Suppressor macrophage treated with lipopolysaccharide for 4 hours (primary cell): Measurements from ENCODE around the gene OAS3.

ENCODE experiments used
- DNase-seq: peaks from one replicate; pipeline ENCODE4 v3.0.0-alpha.2; 2020

OAS3 gene

DNA sequence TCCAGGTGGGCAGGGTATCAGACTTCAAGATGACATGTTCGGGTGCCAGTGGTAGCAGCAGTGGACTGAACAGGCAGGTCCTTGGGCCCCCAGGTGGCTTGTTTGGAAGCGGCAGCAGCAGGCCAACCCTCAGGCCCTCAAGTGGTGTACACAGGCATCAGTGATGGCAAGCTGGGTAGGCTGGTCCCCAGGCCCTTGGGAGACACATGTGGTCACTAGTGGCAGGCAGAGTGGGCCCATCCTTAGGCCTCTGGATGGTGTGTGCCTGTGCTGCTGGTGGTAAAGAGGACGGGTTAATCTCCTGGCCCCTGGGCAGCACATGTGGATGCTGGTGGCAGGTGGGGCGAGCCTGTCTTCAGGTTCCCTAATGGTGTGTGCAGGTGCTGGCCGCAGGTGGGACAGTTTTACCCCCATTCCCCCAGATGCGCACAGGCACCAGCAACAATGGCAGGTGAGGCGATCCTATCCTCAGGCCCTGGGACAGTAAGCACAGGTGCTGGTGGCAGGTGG, 48.1 kb downstream of the OAS3 start:
- DNase-seq: no peak

DNA sequence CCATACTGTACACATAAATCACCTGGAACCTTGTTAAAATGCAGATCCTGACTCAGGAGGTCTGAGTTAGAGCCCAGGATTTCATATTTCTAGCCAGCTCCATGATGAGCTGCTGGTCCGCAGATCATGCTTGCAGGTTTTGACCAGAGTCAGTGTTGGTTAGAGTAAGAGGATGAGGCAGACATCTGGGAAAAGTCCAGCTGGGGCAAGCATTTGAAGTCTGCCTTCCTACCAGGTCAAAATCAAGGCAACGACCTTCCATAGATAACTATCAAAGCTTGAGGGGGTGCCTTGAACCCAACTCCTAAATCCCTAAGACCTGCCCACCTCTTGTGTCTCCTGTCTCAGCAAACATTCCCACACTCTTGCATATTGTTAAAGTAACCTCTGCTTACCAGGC, 49.3 kb downstream of the OAS3 start:
- no peak for DNase-seq

DNA sequence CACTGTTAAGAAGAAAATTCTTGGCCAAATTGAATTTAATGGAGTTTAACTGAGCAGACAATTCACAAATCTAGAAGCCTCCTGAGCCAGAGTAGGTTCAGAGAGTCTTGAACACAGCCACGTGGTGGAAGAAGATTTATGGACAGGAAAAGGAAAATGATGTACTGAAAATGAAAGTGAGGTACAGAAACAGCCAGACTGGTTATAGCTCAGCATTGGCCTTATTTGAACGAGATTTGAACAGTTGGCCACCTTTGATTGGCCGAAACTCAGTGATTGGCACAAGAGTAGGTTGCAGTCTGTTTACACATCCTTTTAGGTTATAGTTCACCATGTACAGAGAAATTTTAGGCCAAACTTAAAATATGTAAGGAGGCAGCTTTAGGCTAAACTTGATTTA, 50.0 kb downstream of the OAS3 start:
- no peak for DNase-seq

DNA sequence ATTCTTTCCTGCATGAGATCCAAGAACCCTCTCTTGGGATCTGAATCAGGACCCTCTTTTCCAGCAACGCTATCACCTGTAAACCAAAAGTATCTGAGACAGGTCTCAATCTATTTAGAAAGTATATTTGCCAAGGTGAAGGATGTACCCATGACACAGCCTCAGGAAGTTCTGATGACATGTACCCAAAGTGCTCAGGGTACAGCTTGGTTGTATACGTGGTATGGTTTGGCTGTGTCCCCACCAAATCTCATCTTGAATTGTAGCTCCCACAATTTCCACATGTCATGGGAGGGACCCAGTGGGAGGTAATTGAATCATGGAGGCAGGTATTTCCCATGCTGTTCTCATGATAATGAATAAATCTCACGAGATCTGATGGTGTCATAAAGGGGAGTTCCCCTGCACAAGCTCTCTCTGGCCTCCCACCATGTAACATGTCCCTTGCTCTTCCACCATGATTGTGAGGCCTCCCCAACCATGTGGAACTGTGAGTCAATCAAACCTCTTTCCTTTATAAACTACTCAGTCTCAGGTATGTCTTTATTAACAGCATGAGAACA, 50.6 kb downstream of the OAS3 start:
- DNase-seq: peak; percentile 68

DNA sequence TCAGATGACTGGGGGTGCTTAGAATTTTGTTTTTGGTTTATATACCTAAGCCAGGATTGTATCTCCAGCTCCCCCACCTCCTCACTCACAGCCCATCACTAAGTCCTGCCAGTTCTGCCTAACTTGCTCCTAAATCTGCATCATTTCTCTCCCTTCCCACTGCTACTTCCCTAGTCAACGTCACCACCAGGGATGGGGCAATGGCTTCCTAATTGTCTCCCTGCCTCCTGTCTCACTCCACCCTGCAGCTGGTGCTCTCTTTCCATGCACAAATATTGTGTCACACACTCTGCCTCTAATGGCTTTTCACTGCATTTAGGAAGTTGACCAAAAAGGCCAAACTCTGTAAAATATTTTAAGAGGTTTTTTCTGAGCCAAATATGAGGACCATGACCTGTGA, 51.5 kb downstream of the OAS3 start:
- peak; percentile 39 for DNase-seq

DNA sequence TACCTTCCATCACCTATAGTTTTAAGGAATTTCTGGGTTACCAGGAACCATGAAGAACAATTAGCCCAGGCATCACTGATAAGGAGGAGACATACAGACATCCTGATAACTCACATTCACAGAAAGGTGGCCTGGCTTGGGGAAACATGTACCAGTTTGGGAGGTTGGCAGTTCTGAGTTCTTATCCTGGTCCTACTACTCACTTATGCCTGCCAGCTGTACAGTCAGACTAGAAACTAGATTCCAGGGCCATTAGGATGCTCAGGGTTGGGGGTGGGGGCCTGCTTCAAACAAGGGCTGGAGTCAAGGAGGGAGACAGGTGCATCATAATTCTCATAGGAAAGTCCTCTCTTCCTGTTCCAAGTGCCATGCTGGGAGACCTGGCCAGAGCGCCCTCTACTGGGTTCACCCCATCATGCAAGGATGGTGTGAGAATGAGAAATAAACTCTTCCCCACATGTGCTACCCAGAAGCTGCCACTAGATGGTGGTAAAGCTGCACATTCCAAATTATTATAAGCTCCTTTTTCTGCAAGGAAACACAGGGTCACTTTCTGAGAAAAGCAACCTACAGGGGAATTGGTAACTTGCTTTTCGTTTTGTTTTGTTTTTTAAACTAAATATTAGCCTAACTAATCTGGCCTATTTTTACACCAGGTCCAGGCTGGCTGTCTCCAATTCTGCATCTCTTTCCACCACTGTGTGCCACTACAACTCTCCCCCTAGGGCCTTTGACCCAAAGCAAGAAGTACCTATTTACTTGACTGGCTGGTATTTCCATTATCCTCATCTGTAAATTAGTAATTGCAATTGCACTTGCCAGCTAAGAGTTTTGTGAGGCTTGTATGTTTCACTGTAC, 54.5 kb downstream of the OAS3 start:
- DNase-seq: peak; percentile 74

DNA sequence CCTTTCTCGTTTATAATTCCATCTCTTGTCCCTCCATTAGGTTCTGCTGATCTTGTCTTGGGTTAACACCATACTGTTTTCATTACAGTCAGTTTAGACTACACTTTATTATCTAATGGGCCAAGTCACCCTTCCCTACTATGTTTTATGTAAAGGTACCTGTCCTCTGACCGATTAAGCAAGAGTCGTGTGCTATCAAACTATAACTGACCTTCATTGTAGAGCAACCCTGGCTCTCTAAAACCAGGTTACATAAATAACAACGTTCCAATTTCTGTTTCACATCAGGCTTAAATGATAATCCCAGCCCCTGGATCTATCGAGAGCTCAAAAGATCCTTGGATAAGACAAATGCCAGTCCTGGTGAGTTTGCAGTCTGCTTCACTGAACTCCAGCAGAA, 56.7 kb downstream of the OAS3 start:
- DNase-seq: no peak

DNA sequence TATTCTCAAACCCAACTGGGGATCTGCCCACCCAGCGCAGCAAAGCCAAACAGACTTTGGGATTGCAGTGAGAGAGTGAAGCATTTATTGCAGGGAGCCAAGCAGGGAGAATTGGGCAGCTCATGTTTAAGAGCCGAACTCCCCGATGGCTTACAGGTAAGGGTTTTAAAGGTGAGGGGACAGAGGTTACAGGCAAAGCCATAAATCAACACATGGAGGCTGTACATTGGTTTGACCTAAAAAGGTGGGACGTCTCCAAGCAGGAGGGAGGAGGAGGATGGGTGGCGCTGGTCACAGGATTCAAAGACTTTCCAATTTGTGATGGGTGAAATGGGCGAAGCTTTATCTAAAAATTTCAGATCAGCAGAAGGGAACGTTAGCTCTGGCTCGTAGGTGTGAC, 58.2 kb downstream of the OAS3 start:
- no peak for DNase-seq

DNA sequence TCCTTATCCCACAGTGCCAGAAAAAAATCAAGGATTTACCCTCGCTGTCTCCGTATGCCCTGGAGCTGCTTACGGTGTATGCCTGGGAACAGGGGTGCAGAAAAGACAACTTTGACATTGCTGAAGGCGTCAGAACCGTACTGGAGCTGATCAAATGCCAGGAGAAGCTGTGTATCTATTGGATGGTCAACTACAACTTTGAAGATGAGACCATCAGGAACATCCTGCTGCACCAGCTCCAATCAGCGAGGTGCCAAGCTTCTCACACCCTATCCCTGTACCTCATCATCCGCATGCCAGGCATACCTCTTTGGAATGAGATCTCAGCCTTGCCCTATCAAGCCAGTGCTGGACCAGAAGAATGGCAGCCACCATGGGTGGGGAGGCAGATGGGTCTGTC, 59.2 kb downstream of the OAS3 start:
- no peak for DNase-seq

DNA sequence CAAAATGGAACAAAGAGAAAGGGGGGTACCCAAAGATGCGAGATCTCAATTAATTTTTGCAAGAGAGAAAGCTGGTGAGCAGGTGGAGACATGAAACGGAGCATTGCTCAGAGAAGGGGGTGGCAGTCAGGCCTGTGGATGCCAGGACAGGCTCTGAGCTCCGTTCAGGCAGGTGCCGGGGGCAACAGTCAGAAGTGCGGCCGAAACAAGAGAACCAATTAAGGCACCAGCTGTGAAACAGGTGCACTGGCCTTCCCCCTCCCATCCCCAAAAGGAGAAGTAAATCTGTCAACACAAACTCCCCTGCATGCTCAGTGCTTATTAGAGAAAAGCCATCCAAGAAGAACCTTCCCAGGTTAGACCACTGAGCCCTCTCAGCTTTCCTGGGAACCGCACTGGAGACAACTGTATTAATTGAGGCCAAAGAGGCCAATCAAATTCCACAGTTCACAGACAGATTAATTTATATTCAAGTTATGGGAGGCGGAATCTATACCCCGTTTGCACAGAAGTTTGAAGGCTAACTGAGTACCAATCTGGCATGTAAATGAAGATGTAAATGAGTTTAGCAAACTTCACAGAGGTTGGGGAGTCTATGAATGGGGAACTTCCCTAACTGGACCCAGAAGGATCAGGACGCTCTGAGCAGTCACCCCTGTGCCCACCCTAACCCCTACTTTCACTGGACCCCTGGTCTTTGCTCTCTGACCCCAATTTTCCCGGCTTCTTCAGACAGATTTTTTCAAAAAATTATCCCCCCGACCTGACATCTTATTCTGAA, 60.9 kb downstream of the OAS3 start:
- DNase-seq: no peak

DNA sequence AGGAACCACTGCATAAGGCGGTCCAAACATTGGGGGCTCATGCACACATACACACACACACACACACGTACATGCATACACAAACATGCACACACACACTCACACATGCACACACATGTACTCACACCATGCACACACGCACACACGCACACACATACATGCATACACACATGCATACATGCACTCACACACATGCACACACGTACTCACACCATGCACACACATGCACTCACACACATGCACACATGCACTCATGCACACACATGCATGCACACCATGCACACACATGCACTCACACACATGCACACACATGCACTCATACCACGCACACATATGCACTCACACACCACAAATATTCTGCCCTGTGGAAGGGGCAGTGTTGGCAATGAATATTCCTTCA, 62.2 kb downstream of the OAS3 start:
- no peak for DNase-seq

DNA sequence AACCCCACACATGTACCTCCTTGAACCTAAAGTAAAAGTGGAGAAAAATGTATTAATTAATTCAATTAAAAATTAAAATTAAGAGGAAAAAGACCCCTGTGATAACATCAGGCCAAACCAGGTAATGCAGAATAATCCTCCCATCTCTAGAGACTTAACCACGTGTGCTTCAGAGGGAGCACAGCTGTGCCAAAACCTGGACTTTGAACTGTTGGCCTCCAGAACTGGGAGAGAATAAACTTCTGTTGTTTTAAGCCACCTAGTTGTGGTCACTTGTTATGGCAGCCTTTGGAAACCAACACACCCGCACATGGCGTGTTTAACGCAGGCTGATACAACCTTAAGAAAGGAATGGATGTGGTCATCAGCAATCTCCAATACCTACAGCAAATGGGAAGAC, 63.9 kb downstream of the OAS3 start:
- DNase-seq: no peak

DNA sequence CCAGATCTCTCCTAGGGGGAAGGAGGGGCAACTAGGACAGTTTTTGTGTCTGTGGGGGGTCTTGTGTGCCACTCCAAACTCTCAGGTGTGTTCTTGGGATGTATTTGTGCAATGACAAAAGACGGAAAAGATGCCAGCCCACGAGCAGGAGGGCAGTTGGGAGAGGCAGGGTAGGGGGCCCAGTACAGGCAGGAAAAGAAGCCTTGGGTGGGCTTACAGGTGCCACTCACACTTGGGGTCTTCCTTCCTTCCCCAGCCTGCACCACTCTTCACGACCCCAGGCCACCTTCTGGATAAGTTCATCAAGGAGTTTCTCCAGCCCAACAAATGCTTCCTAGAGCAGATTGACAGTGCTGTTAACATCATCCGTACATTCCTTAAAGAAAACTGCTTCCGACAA, 64.4 kb downstream of the OAS3 start:
- DNase-seq: no peak

DNA sequence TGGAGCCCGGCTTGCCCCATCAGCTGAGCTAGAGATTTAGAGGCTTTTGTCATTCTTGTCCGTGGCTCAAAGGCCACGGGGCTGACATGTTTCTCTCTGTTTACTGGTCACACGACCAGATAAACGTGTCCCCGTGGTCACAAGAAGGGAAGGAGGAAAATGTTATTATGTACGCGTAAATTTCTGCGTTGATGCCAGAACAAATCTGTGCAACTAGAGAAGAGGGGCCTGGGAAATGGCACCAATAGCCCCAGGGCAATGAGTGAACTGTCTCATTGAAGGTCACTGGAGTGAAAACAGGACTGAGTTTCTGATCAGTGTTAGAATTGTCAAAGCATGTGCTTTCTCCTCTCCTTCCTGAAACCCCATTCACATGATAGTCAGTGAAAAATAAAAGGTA, 65.4 kb downstream of the OAS3 start:
- DNase-seq: no peak

DNA sequence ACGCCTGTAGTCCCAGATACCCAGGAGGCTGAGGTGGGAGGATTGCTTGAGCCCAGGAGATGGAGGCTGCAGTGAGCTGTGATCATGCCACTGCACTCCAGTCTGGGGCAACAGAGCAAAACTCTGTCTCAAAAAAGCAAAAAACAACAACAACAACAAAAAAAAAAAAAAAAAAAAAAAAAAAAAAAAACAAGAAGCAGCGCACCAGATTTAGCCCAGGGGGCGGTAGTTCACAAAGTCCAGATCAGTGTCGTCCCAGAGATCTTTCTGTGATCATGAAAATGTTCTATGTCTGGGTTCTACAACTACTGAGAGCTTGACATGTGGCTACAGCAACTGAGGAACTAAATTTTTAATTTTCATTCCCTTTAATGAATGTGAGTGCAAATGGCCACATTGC, 67.5 kb downstream of the OAS3 start:
- DNase-seq: no peak

DNA sequence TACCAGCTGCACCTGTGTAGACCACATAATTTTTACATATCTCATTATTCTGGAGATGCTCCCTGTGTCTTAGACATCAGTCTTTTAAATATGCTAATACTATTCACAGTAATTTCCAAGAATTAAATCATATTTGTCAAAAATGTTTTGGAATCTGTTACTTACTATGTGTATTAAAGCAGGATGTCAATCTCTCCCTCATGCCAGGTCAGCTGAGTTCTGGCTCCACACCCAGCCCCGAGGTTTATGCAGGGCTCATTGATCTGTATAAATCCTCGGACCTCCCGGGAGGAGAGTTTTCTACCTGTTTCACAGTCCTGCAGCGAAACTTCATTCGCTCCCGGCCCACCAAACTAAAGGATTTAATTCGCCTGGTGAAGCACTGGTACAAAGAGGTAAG, 67.9 kb downstream of the OAS3 start:
- DNase-seq: no peak

DNA sequence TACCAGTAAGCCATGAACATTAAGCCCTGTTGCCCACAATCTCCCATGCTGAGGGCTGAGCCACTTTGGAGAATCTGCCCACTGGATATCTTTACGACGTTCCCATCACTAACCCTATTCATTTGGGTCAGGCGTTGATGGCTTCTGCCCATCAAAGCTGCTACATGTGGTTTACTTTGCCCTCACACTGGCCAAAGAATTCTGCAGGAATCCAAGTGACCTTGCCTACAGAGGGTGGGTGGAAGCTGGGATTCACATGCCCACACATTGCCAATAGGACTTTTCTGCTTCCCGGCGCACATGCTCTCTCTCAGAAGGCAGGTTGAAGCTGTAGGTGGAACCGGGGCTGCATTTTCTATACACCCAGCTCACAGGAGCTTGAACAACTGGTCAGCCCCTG, 68.4 kb downstream of the OAS3 start:
- DNase-seq: no peak

DNA sequence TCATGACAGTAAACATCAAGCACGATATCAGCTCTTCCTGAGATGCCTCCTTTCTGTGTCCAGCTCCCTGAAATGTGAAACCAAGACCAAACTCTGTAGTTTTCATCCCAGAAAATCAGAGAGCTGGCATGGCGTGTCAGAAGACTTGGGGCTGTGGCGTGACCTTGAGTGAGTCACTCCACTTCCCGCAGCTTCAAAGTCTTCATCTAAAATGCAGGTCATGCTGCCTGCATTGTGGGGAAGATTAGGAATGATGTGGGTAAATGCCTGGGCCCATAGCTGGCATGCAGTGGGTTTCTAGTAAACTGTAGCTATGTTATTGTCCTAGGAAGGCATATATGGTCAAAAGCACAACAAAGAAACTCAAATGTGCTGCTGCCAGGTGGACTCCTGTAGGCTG, 68.9 kb downstream of the OAS3 start:
- DNase-seq: no peak

DNA sequence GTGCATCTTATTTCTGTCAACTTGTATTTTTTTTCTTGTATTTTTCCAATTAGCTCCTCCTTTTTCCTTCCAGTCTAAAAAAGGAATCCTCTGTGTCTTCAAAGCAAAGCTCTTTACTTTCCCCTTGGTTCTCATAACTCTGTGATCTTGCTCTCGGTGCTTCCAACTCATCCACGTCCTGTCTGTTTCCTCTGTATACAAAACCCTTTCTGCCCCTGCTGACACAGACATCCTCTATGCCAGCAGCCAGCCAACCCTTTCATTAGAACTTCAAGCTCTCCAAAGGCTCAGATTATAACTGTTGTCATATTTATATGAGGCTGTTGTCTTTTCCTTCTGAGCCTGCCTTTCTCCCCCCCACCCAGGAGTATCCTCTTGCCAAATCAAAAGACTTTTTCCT, 72.4 kb downstream of the OAS3 start:
- no peak for DNase-seq

DNA sequence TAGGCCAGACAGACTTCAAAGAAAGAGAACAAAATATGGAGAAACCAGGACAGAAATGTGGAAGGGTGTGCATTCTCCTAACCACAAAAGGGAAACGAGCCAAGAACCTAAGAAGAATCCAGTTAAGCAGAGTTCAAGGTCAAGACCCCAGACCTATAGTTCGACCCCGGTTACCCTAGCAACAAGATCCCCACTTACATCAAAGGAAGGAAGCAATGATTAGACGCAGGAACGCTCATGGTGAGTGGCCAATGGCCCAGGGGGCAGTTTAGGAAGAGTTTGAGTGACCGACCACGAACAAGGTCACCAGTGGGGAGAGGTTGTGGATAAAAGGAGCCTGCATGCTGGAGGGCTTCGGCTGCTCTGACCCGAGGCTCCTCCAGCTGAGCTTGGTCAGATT, 76.3 kb downstream of the OAS3 start:
- DNase-seq: no peak

DNA sequence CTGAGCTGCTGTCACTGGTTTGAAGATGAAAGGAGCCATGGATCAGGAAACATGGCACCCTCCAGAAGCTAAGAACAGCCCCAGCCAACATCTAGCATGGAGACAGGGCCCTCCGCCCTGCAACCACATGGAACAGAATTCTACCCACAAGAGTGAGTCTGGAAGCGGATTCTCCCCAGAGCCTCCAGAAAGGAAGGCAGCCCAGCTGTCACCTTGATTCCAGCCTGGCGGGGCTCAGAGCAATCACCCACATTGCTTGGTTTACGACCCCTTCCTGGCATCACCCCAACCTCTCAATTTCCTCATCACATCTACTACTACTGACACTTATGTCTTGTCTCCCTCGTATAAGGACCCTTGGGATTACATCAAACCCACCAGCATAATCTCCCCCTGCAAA, 78.5 kb downstream of the OAS3 start:
- DNase-seq: no peak

DNA sequence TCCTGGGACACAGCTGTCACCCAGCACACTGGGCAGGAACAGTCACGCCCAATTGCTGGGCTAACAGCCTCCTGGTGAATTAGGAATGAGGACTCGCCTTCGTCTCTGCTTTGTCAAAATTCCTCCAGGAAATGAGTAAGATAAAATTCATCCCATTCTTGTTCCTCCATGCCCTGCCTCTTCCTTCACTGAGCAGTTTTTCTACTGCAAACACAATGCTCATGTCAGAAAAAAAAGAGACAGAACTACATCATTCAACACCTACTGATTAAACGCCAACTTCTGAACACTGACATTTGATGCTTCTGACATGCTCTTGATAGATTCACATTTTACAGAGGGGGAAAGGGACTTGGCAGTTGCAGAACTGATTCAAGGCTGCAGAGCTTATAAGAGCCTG, 80.8 kb downstream of the OAS3 start:
- DNase-seq: no peak

DNA sequence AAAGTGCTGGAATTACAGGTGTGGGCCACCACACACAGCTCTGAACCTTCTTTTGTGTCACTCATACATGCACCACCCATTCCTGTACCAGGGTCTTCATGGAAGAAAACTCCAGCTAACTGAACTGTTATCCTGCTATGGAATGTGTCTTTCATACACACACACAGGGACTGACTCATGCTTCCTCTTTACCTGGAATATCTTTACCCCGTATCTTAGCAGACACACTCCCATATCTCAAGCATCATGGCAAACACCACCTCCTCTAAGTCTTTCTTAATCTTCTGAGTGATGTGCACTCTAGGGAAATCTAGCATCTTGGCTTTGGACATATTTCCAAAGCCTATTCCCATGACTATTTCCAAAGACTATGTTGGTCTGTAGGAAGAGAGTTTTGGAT, 83.2 kb downstream of the OAS3 start:
- no peak for DNase-seq
